BE2C (cell line): ENCODE data around the gene SCO2.

Source experiments
- DNase-seq: peaks from one replicate; pipeline ENCODE4 v3.0.0-alpha.2; 2020
- H3K27me3 ChIP-seq: fragments of 250-450 bp; sonication (Bioruptor Pico); 2 replicates; pipeline ENCODE4 v1.5.1; 2020; ENCODE audit warnings: mild to moderate bottlenecking
- H3K36me3 ChIP-seq: fragments of 250-450 bp; sonication (Bioruptor Pico); 2 replicates; pipeline ENCODE4 v1.5.1; 2020; ENCODE audit warnings: mild to moderate bottlenecking
- H3K4me1 ChIP-seq: fragments of 250-450 bp; sonication (Bioruptor Pico); 2 replicates; pipeline ENCODE4 v1.5.1; 2020
- H3K4me3 ChIP-seq: 2 replicates; pipeline ENCODE4 v1.5.1; 2011; ENCODE audit warnings: low read depth, low read length
- H3K9me3 ChIP-seq: fragments of 250-450 bp; sonication (Bioruptor Pico); 2 replicates; pipeline ENCODE4 v1.5.1; 2020
- CTCF ChIP-seq: IDR thresholded peaks from 2 replicates; pipeline ENCODE4 v1.5.1; 2012; ENCODE audit warnings: mild to moderate bottlenecking, low read depth, low read length

SCO2 gene

GRCh38 chr22:50553310-50553709 lies 27.9 kb upstream of the SCO2 start:
- H3K4me1 ChIP-seq: no peaks in the 10 kb centered on the region
- no peak overlapping the region for H3K4me3 ChIP-seq
- H3K27me3 ChIP-seq: no peaks in the 10 kb centered on the region
- H3K36me3 ChIP-seq: no peaks in the 10 kb centered on the region
- TF ChIP-seq CTCF: no peak
- no peaks in the 10 kb centered on the region for H3K9me3 ChIP-seq
- no peak for DNase-seq

GRCh38 chr22:50551160-50551752 lies 25.9 kb upstream of the SCO2 start:
- no peaks in the 10 kb centered on the region for H3K27me3 ChIP-seq
- H3K4me1 ChIP-seq: no peaks in the 10 kb centered on the region
- no peak for TF ChIP-seq CTCF
- no peaks in the 10 kb centered on the region for H3K36me3 ChIP-seq
- no peak overlapping the region for H3K4me3 ChIP-seq
- no peaks in the 10 kb centered on the region for H3K9me3 ChIP-seq
- no peak for DNase-seq

- DNase-seq: no peak
- H3K4me3 ChIP-seq: no peak overlapping the region
- H3K9me3 ChIP-seq: no peaks in the 10 kb centered on the region
- no peaks in the 10 kb centered on the region for H3K27me3 ChIP-seq
- H3K4me1 ChIP-seq: no peaks in the 10 kb centered on the region
- no peaks in the 10 kb centered on the region for H3K36me3 ChIP-seq
- TF ChIP-seq CTCF: no peak
These were observed 25.0 kb upstream of the SCO2 start for GRCh38 chr22:50550395-50550794.

GRCh38 chr22:50548921-50549790 lies 23.8 kb upstream of the SCO2 start:
- Histone ChIP-seq H3K4me3 (no peak overlapping the region), H3K4me1 (no peaks in the 10 kb centered on the region), H3K27me3 (no peaks in the 10 kb centered on the region), H3K36me3 (no peaks in the 10 kb centered on the region), H3K9me3 (no peaks in the 10 kb centered on the region)
- DNase-seq: no peak
- no peak for TF ChIP-seq CTCF

- H3K4me1 ChIP-seq: no peaks in the 10 kb centered on the region
- H3K36me3 ChIP-seq: no peaks in the 10 kb centered on the region
- H3K9me3 ChIP-seq: no peaks in the 10 kb centered on the region
- no peak overlapping the region for H3K4me3 ChIP-seq
- no peaks in the 10 kb centered on the region for H3K27me3 ChIP-seq
- no peak for DNase-seq
- no peak for TF ChIP-seq CTCF
These were observed 22.9 kb upstream of the SCO2 start for GRCh38 chr22:50548040-50548920.
